ENCODE results near the gene AHI1.

AHI1 gene

GRCh38 chr6:135323202-135323668, 174.3 kb downstream of the AHI1 start:
- Histone ChIP-seq H3K4me1 (ENCODE audit: control insufficient read depth, insufficient read depth, low read length) (no peaks in the 10 kb centered on the region), H3K4me3 (ENCODE audit: low read depth, low read length) (no peak overlapping the region), H3K9me3 (ENCODE audit: control insufficient read depth, insufficient read depth, low read depth, low read length) (no peaks in the 10 kb centered on the region), H3K36me3 (ENCODE audit: control insufficient read depth in 2 of 2, insufficient read depth in 1 of 2, low read length in 2 of 2) (no peaks in the 10 kb centered on the region), H3K27ac (ENCODE audit: extremely low read depth, low read depth, low read length) (no peak overlapping the region)
- POLR2A ChIA-PET = no interaction called here
- TF ChIP-seq ZNF140 (tag by site-specific recombination; IDR thresholded peaks at IDR 0.05) = no peak
- TF ChIP-seq INSM2 (tag by site-specific recombination; IDR thresholded peaks at IDR 0.05) = no peak
- TF ChIP-seq ZNF133 (tag by site-specific recombination; IDR thresholded peaks at IDR 0.05) = no peak
- no peak for TF ChIP-seq TCF7L2 (IDR thresholded peaks at IDR 0.05; ENCODE audit: borderline replicate concordance, low read depth, low read length)
- no peak for TF ChIP-seq ZNF324 (tag by site-specific recombination; IDR thresholded peaks at IDR 0.05)
- no peak for TF ChIP-seq AEBP2 (tag by site-specific recombination; IDR thresholded peaks at IDR 0.05; ENCODE audit: borderline replicate concordance)
- TF ChIP-seq KLF7 (tag by site-specific recombination; IDR thresholded peaks at IDR 0.05; ENCODE audit: borderline replicate concordance) = no peak
- no peak for TF ChIP-seq ZNF621 (tag by site-specific recombination; IDR thresholded peaks at IDR 0.05)
- CTCF ChIA-PET = interaction anchor here (0.6 to 0.7 kb wide), 2 partner anchors 90 to 147 kb away, joined by 3 to 5 read pairs; no protein-coding TSS in a partner anchor

GRCh38 chr6:135322427-135323201, 174.9 kb downstream of the AHI1 start:
- ChIA-PET CTCF (interaction anchor here (0.7 kb wide), 1 partner anchor 146 kb away, joined by 5 read pairs; no protein-coding TSS in a partner anchor), POLR2A (no interaction called here)
- H3K36me3 ChIP-seq (ENCODE audit: control insufficient read depth in 2 of 2, insufficient read depth in 1 of 2, low read length in 2 of 2) = no peaks in the 10 kb centered on the region
- H3K4me1 ChIP-seq (ENCODE audit: control insufficient read depth, insufficient read depth, low read length) = no peaks in the 10 kb centered on the region
- TF ChIP-seq ZNF580 (tag by site-specific recombination; IDR thresholded peaks at IDR 0.05) (no peak), ZNF335 (tag by site-specific recombination; conservative IDR thresholded peaks at IDR 0.05) (no peak), TRIM28 (IDR thresholded peaks at IDR 0.05; ENCODE audit: borderline replicate concordance, low read length) (no peak), ZNF544 (tag by site-specific recombination; IDR thresholded peaks at IDR 0.05) (no peak), ZNF18 (tag by site-specific recombination; IDR thresholded peaks at IDR 0.05) (no peak), ZSCAN16 (tag by site-specific recombination; IDR thresholded peaks at IDR 0.05) (no peak), ZNF747 (tag by site-specific recombination; IDR thresholded peaks at IDR 0.05) (no peak), BCL11B (tag by site-specific recombination; IDR thresholded peaks at IDR 0.05; ENCODE audit: low read depth) (no peak), REPIN1 (tag by site-specific recombination; IDR thresholded peaks at IDR 0.05; ENCODE audit: low read depth) (no peak), ZNF501 (tag by site-specific recombination; IDR thresholded peaks at IDR 0.05) (no peak)
- H3K27ac ChIP-seq (ENCODE audit: extremely low read depth, low read depth, low read length) = no peak overlapping the region
- H3K4me3 ChIP-seq (ENCODE audit: low read depth, low read length) = no peak overlapping the region
- no peaks in the 10 kb centered on the region for H3K9me3 ChIP-seq (ENCODE audit: control insufficient read depth, insufficient read depth, low read depth, low read length)

Data from HEK293 (cell line).